Upper lobe of right lung (tissue), 1 donor: ENCODE measurements around the gene NLGN2. TPM values are rescaled to one million over a fixed set of nuclear protein-coding genes. Genes with fewer than 3 reads are reported as not detected.

Experiments used
- ATAC-seq: fragments of 200-7000 bp; cut with Tn5 transposase; one replicate; pipeline ENCODE4 v1.9.1; 2020; ENCODE audit warnings: mild to moderate bottlenecking, moderate library complexity
- DNase-seq: peaks from one replicate; pipeline ENCODE4 v3.0.0-alpha.2; 2020
- H3K27ac ChIP-seq: fragments of 200-600 bp; one replicate; pipeline ENCODE4 v1.8.0; 2022
- H3K27me3 ChIP-seq: fragments of 200-600 bp; one replicate; pipeline ENCODE4 v1.8.0; 2022; ENCODE audit warnings: mild to moderate bottlenecking
- H3K36me3 ChIP-seq: fragments of 200-600 bp; one replicate; pipeline ENCODE4 v1.8.0; 2022
- H3K4me1 ChIP-seq: fragments of 200-600 bp; one replicate; pipeline ENCODE4 v1.8.0; 2022
- H3K4me3 ChIP-seq: fragments of 200-600 bp; one replicate; pipeline ENCODE4 v1.8.0; 2022; ENCODE audit warnings: mild to moderate bottlenecking
- H3K9me3 ChIP-seq: fragments of 200-600 bp; one replicate; pipeline ENCODE4 v1.8.0; 2022
- intact Hi-C: fragments of 100-400 bp; cut with DNase I; formaldehyde crosslinking; loops from one replicate; pipeline ENCODE4 v1.11.0; 2022
- total RNA-seq: library from RNA; stranded (reverse); fragmentation: NEBNext Ultra II Directional; extraction: Animal tissue kit (Norgen Biotek cat#: 25700); gene quantifications from one replicate; pipeline ENCODE4 v1.2.1, GENCODE V29; 2021
- TF ChIP-seq, protein P1 (sequence below): fragments of 200-600 bp; IDR thresholded peaks from one replicate; pipeline ENCODE4 v1.8.0; 2022; ENCODE audit warnings: antibody characterized with exemption
- donor health status: DM: no; HTN: yes; CAD: no; lungs with severe emphysema.

NLGN2 gene
- total RNA-seq, 1 donor from 2014 or later: 11.7 TPM

DNA sequence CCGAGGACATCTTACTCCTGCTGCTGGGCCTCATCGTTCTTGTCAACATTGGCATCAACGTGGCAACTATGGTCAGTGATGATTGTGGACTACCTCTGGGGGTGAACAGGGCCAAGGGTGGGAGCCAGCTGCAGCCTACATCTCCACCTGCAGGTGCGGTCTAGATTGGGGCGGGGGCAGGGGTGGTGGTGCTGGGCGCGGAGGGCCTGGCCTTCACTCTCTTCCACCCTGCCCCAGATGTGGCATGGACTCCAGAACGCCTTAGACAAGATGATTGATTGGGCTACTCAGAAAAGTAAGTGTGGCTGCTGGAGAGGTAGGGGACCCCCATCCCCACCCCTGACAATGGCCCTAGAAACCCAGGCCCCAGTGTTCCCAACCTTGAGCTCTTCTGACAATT is 18.1 kb downstream of the NLGN2 start:
- Histone ChIP-seq H3K4me3 (no peak overlapping the region), H3K4me1 (no peaks in the 10 kb centered on the region), H3K36me3 (no peaks in the 10 kb centered on the region), H3K9me3 (no peaks in the 10 kb centered on the region), H3K27ac (no peak overlapping the region), H3K27me3 (no peaks in the 10 kb centered on the region)
- DNase-seq: no peak
- TF ChIP-seq, protein P1, sequence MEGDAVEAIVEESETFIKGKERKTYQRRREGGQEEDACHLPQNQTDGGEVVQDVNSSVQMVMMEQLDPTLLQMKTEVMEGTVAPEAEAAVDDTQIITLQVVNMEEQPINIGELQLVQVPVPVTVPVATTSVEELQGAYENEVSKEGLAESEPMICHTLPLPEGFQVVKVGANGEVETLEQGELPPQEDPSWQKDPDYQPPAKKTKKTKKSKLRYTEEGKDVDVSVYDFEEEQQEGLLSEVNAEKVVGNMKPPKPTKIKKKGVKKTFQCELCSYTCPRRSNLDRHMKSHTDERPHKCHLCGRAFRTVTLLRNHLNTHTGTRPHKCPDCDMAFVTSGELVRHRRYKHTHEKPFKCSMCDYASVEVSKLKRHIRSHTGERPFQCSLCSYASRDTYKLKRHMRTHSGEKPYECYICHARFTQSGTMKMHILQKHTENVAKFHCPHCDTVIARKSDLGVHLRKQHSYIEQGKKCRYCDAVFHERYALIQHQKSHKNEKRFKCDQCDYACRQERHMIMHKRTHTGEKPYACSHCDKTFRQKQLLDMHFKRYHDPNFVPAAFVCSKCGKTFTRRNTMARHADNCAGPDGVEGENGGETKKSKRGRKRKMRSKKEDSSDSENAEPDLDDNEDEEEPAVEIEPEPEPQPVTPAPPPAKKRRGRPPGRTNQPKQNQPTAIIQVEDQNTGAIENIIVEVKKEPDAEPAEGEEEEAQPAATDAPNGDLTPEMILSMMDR: no peak
- intact Hi-C loops: no loop called here
- no peak for ATAC-seq

DNA sequence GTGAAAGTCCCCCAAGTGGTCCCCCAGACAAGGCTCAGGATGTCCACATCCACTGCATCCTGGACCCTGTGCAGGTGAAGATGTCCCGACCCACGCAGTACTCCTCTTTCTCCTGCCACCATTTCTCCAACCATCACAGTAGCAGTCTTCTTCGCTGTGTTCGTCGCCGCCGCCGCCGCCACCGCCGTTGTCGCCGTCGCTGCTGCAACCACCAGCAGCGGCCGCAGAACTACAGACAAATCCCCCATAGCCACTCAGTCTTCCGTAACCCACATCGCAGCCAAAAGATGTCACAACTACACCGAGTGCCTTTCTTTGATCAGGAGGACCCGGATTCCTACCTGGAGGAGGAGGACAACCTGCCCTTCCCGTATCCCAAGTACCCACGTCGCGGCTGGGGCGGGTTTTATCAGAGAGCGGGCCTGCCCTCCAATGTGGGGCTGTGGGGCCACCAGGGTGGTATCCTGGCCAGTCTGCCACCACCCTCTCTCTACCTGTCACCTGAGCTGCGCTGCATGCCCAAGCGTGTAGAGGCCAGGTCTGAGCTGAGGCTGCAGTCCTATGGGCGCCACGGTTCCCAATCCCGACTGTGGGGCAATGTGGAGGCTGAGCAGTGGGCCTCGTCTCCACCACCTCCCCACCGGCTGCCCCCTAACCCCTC is 18.7 kb downstream of the NLGN2 start:
- H3K4me3 ChIP-seq: no peak overlapping the region
- ATAC-seq (peak; percentile 4), DNase-seq (no peak)
- no peaks in the 10 kb centered on the region for H3K9me3 ChIP-seq
- H3K36me3 ChIP-seq: no peaks in the 10 kb centered on the region
- intact Hi-C loops: no loop called here
- H3K27me3 ChIP-seq: no peaks in the 10 kb centered on the region
- TF ChIP-seq, protein P1: no peak
- no peaks in the 10 kb centered on the region for H3K4me1 ChIP-seq
- H3K27ac ChIP-seq: no peak overlapping the region

DNA sequence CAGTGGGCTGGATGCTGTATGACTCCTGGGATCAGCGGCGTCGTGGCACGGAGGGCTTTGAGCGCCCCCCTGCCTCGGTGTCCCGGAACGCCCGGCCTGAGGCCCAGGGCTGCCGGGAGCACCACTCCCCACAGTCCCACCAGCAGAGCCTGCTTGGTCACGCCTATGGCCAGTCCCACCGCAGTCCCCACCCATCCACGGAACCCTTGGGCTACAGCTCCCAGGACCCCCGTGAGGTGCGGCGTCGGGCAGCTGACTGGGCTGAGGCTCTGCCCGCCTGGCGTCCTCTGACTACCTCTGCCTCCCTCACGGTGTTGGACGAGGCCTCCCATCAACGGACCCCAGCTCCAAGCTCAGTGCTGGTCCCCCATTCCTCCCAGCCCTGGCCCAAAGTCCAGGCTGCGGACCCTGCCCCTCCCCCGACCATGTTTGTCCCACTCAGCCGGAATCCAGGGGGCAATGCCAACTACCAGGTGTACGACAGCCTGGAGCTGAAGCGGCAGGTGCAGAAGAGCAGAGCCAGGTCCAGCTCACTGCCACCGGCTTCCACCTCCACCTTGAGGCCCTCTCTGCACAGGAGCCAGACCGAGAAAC is 19.3 kb downstream of the NLGN2 start:
- Histone ChIP-seq H3K9me3 (no peaks in the 10 kb centered on the region), H3K4me1 (no peaks in the 10 kb centered on the region), H3K27ac (no peak overlapping the region), H3K4me3 (no peak overlapping the region), H3K27me3 (no peaks in the 10 kb centered on the region), H3K36me3 (no peaks in the 10 kb centered on the region)
- TF ChIP-seq, protein P1: no peak
- DNase-seq (no peak), ATAC-seq (peak; percentile 6)
- intact Hi-C loops: no loop called here

DNA sequence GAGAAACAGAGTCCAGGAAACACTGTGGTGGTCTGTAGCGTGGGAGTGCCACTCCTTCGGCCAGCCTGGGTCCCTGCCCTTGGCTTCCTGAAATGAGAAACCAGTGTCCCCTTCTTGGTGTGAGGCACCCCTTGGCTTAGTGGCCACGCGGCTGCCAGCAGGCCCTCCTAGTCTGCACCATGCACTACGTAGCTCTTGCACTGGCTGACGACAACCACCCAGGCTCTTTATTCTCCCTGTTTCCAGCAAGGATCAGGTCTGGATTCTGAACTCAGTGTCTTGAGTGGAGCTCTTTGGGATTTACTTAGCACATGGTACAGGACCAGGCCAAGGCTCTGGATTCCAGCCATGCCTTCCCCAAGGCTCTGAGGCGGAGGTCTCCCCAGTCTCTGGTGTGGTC is 19.9 kb downstream of the NLGN2 start:
- no peak overlapping the region for H3K4me3 ChIP-seq
- H3K36me3 ChIP-seq: no peaks in the 10 kb centered on the region
- H3K27ac ChIP-seq: no peak overlapping the region
- intact Hi-C loops: no loop called here
- no peak for DNase-seq
- no peaks in the 10 kb centered on the region for H3K4me1 ChIP-seq
- TF ChIP-seq, protein P1: no peak
- no peak for ATAC-seq
- H3K27me3 ChIP-seq: no peaks in the 10 kb centered on the region
- no peaks in the 10 kb centered on the region for H3K9me3 ChIP-seq

DNA sequence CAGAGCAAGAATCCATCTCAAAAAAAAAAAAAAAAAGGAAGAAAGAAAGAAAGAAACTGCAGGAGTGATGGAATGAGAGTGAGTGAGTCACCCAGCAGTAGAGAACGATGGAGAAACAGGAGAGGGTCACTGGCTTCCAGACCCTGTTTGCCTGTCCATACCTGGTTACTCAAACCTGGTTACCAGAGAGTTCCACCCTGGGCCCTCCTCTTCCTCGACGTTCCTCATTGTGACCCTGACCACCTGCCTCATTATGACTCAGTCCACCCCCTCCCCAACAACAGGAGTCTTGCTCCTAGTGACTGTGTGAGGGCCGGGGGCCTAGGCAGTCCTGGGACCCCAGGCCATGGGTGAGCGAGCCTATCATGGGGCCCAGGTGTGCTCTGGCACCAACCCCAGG is 20.9 kb downstream of the NLGN2 start, which contains the start of gene SPEM3:
SPEM3 (plus strand) TSS at position 301 of the 400 bp plus-strand sequence; CDS start at position 347, 46 bp downstream.
- H3K27me3 ChIP-seq: no peaks in the 10 kb centered on the region
- H3K4me3 ChIP-seq: no peak within 1 kb of the TSS
- H3K9me3 ChIP-seq: no peaks in the 10 kb centered on the region
- DNase-seq (no peak), ATAC-seq (no peak)
- no peaks in the 10 kb centered on the region for H3K36me3 ChIP-seq
- intact Hi-C loops: no loop called here
- no peaks in the 10 kb centered on the region for H3K4me1 ChIP-seq
- H3K27ac ChIP-seq: no peak within 1 kb of the TSS
- TF ChIP-seq, protein P1: no peak
